Endothelial cell of umbilical vein (primary cell): Measurements from ENCODE around the gene SRGAP3. TPM values are rescaled to one million over a fixed set of nuclear protein-coding genes. Genes with fewer than 3 reads are reported as not detected.

Source experiments
- BruUV-seq: library from RNA; stranded (reverse); fragments of 400-500 nt; replicated peaks from 2 replicates; lab custom pipeline; 2021; lab: Mats Ljungman, UMichigan
- CTCF ChIA-PET: fragments of 300-600, 350-600 bp; sonication (Branson Sonifier 250); formaldehyde crosslinking; loops from one replicate; lab custom pipeline; 2021; ENCODE audit warnings: antibody characterized with exemption, inconsistent platforms; lab: Charles Lee
- POLR2A ChIA-PET: fragments of 300-600, 350-600 bp; sonication (Branson Sonifier 250); formaldehyde crosslinking; loops from one replicate; lab custom pipeline; 2021; ENCODE audit warnings: antibody characterized with exemption, inconsistent platforms; lab: Charles Lee
- DNase-seq: peaks from one replicate; pipeline ENCODE4 v3.0.0-alpha.2; 2011; ENCODE audit warnings: low read depth, low spot score
- FAIRE-seq: peaks from 2 replicates; lab custom pipeline; 2011; peaks lifted over from hg19 to GRCh38; lab: Jason Lieb, UNC
- H2AFZ ChIP-seq: 2 replicates; pipeline ENCODE4 v1.6.0; 2012; ENCODE audit warnings: low read depth, low read length, control low read depth, inconsistent platforms
- H3K27ac ChIP-seq: 2 replicates; pipeline ENCODE4 v1.5.1; 2011; ENCODE audit warnings: low read depth, mild to moderate bottlenecking, control low read depth, low read length, moderate library complexity; ENCODE audit not compliant: insufficient read depth
- H3K27me3 ChIP-seq, 2 experiments: 2 replicates each; pipeline versions ENCODE4 v1.6.0 to v1.6.1; 2011; ENCODE audit warnings: low read length in 2 of 2, mixed read lengths in 1 of 2; ENCODE audit not compliant: control insufficient read depth in 2 of 2, insufficient read depth in 2 of 2
- H3K36me3 ChIP-seq, 2 experiments: 2 replicates in 1 of 2; 3 replicates in 1 of 2; pipeline ENCODE4 v1.5.1; 2011; ENCODE audit warnings: low read length in 2 of 2, mild to moderate bottlenecking in 1 of 2, moderate library complexity in 1 of 2; ENCODE audit not compliant: control insufficient read depth in 2 of 2, insufficient read depth in 2 of 2; ENCODE audit errors: extremely low read depth in 1 of 2
- H3K4me1 ChIP-seq: 3 replicates; pipeline ENCODE4 v1.5.1; 2011; ENCODE audit warnings: mild to moderate bottlenecking, low read length; ENCODE audit not compliant: control insufficient read depth, insufficient read depth; ENCODE audit errors: extremely low read depth
- H3K4me2 ChIP-seq: 2 replicates; pipeline ENCODE4 v1.6.1; 2011; ENCODE audit warnings: low read length, control low read depth, mixed read lengths; ENCODE audit not compliant: insufficient read depth
- H3K4me3 ChIP-seq, 3 experiments: fragments of 200-600 bp in 1 of 3; sonication (generic), shearing (Covaris generic) in 1 of 3; replicated peaks in 1 of 3; 2 replicates each; pipeline ENCODE4 v1.5.1; 2011 to 2016; ENCODE audit warnings: control low read depth in 3 of 3, low read length in 3 of 3, mild to moderate bottlenecking in 2 of 3, inconsistent platforms in 1 of 3, low read depth in 1 of 3, moderate library complexity in 1 of 3; ENCODE audit not compliant: insufficient read depth in 1 of 3
- H3K79me2 ChIP-seq: 2 replicates; pipeline ENCODE4 v1.6.0; 2012; ENCODE audit warnings: low read length, inconsistent platforms; ENCODE audit not compliant: control insufficient read depth, insufficient read depth
- H3K9ac ChIP-seq: replicated peaks from 2 replicates; pipeline ENCODE3; 2011; ENCODE audit warnings: low read length, control low read depth; ENCODE audit not compliant: insufficient read depth; ENCODE audit errors: extremely low read depth
- H3K9me1 ChIP-seq: replicated peaks from 3 replicates; pipeline ENCODE4 v1.6.0; 2011; ENCODE audit warnings: mild to moderate bottlenecking, low read length; ENCODE audit not compliant: control insufficient read depth, insufficient read depth; ENCODE audit errors: extremely low read depth
- H3K9me3 ChIP-seq: replicated peaks from 2 replicates; pipeline ENCODE4 v1.5.1; 2012; ENCODE audit warnings: low read length, inconsistent platforms; ENCODE audit not compliant: control insufficient read depth, insufficient read depth
- H4K20me1 ChIP-seq: replicated peaks from 2 replicates; pipeline ENCODE3; 2011; ENCODE audit warnings: mild to moderate bottlenecking, low read length; ENCODE audit not compliant: control insufficient read depth, insufficient read depth; ENCODE audit errors: extremely low read depth
- EZH2 ChIP-seq: IDR thresholded peaks from 2 replicates; pipeline ENCODE4 v1.6.1; 2012; ENCODE audit warnings: borderline replicate concordance, low read depth, mild to moderate bottlenecking, moderate library complexity, low read length, inconsistent platforms; ENCODE audit not compliant: severe bottlenecking
- FOS ChIP-seq: IDR thresholded peaks from 2 replicates; pipeline ENCODE4 v1.6.1; 2011; ENCODE audit warnings: mild to moderate bottlenecking, low read length, moderate library complexity, borderline replicate concordance; ENCODE audit not compliant: insufficient read depth
- GATA2 ChIP-seq: IDR thresholded peaks from 2 replicates; pipeline ENCODE4 v1.7.0; 2011; ENCODE audit warnings: low read depth, mild to moderate bottlenecking, moderate library complexity, mixed read lengths, low read length; ENCODE audit not compliant: insufficient read length, insufficient read depth
- JUN ChIP-seq: IDR thresholded peaks from 2 replicates; pipeline ENCODE4 v1.6.1; 2011; ENCODE audit warnings: borderline replicate concordance, low read depth; ENCODE audit not compliant: insufficient read length, insufficient read depth
- MYC ChIP-seq: IDR thresholded peaks from one replicate; pipeline ENCODE4 v1.6.1; 2011; ENCODE audit warnings: mild to moderate bottlenecking, low read depth, low read length
- POLR2A ChIP-seq: IDR thresholded peaks from 2 replicates; pipeline ENCODE4 v1.6.1; 2012; ENCODE audit warnings: low read depth, mild to moderate bottlenecking, control low read depth, low read length
- POLR2AphosphoS5 ChIP-seq: IDR thresholded peaks from 2 replicates; pipeline ENCODE4 v1.6.1; 2012; ENCODE audit warnings: low read depth, mild to moderate bottlenecking, control low read depth, low read length, moderate library complexity; ENCODE audit not compliant: insufficient read depth
- dilution Hi-C: fragments of 300-500 bp; cut with MboI; formaldehyde crosslinking; loops from one replicate; pipeline ENCODE4 v1.15.0; 2019; ENCODE audit warnings: low sequenced_read_pairs; ENCODE audit not compliant: extremely low pct_ligation_motif_present
- intact Hi-C: fragments of 100-400 bp; cut with micrococcal nuclease; formaldehyde crosslinking; loops from one replicate; pipeline ENCODE4 v1.10.0; 2022
- polyA plus RNA-seq, 4 experiments: library from polyadenylated mRNA; depleted of rRNA in 3 of 4; stranded (reverse) in 3 of 4; unstranded in 1 of 4; fragments of >200 nt; gene quantifications; 2 replicates each; pipeline versions ENCODE4 v1.2.1 to v1.2.3, GENCODE V29; 2011 to 2012; ENCODE audit warnings: missing spikeins in 1 of 4
- total RNA-seq: library from RNA; stranded (reverse); gene quantifications from 2 replicates; pipeline ENCODE4 v1.2.3, GENCODE V29; 2021
- TF ChIP-seq, protein P1 (sequence below): IDR thresholded peaks from 2 replicates; pipeline ENCODE4 v1.6.1; 2011; ENCODE audit not compliant: insufficient read depth, insufficient read length
- TF ChIP-seq, protein P2 (sequence below), 2 donors: IDR thresholded peaks; 1 replicate in 1 of 2; 2 replicates in 1 of 2; pipeline ENCODE4 v1.5.1; 2011; ENCODE audit warnings: low read length in 2 of 2, mild to moderate bottlenecking in 2 of 2, moderate library complexity in 2 of 2, control low read depth in 1 of 2, inconsistent platforms in 1 of 2, low read depth in 1 of 2; ENCODE audit not compliant: insufficient read depth in 1 of 2; ENCODE audit errors: extremely low read depth in 1 of 2

The SRGAP3 gene
- total and polyA plus RNA-seq, 2 donors (not counting 3 experiments of a cell fraction or from before 2014, with no cell fraction given): 0.06 TPM; not detected in 1

DNA sequence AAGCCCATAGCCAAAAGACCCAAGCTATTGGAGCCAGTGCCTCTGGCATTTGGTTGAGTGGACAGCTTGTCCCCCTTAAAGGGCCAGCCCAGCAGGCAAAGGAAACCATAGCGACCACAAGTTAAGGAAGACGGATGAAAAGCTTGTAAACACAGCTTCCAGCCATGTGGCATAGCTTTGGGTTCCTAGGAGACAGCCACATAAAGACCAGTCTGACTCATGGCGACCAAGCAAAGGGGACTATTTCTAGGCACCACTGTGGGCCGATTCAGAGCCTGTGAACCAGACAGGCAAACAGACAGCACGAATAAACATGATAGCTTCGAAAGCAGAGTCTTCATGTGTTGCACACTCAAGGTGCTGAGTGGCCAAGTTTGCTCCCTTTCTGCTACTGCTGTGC is 30.5 kb upstream of the SRGAP3 start:
- no peaks in the 10 kb centered on the region for H3K9me1 ChIP-seq
- POLR2A ChIA-PET: no interaction called here
- H3K36me3 ChIP-seq: no peaks in the 10 kb centered on the region
- no peak overlapping the region for H3K4me3 ChIP-seq
- no peaks in the 10 kb centered on the region for H3K27me3 ChIP-seq
- BruUV-seq: no TSS peak
- no peaks in the 10 kb centered on the region for H4K20me1 ChIP-seq
- DNase-seq: no peak
- no peaks in the 10 kb centered on the region for H3K9me3 ChIP-seq
- CTCF ChIA-PET: interaction anchor here (1.3 kb wide), 1 partner anchor 22 kb away, joined by 4 read pairs; no protein-coding TSS in a partner anchor
- no peaks in the 10 kb centered on the region for H3K79me2 ChIP-seq
- dilution Hi-C loops: no loop called here
- H3K27ac ChIP-seq: no peak overlapping the region
- no peaks in the 10 kb centered on the region for H3K4me1 ChIP-seq
- H3K4me2 ChIP-seq: no peak overlapping the region
- intact Hi-C loops: no loop called here
- H3K9ac ChIP-seq: no peak overlapping the region
- no peak for FAIRE-seq
- TF ChIP-seq JUN (no peak), GATA2 (no peak), EZH2 (no peak)
- TF ChIP-seq, protein P1, sequence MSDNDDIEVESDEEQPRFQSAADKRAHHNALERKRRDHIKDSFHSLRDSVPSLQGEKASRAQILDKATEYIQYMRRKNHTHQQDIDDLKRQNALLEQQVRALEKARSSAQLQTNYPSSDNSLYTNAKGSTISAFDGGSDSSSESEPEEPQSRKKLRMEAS: no peak
- H2AFZ ChIP-seq: no peak overlapping the region

DNA sequence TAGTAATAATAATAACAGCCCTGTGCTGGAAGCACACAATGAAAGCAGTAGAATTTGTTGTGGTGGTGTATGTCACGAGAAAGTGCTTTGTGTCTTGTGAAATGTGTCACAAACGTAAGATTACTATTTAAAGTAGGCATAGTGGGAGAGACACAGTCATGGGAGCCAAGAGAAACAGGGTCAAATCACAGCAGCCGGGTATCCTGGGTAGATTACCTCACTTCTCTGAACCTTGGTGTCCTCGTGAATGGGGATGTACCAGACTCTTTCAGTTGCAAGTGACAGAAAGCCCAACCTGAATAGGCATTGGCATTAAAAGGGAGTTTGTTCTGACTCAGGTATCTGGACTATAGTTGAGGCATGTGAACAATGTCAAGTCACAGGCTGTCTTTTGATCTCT is 29.1 kb upstream of the SRGAP3 start:
- TF ChIP-seq GATA2 (no peak), POLR2A (no peak), FOS (no peak), MYC (no peak), EZH2 (no peak), POLR2AphosphoS5 (no peak), JUN (no peak)
- TF ChIP-seq, protein P2, sequence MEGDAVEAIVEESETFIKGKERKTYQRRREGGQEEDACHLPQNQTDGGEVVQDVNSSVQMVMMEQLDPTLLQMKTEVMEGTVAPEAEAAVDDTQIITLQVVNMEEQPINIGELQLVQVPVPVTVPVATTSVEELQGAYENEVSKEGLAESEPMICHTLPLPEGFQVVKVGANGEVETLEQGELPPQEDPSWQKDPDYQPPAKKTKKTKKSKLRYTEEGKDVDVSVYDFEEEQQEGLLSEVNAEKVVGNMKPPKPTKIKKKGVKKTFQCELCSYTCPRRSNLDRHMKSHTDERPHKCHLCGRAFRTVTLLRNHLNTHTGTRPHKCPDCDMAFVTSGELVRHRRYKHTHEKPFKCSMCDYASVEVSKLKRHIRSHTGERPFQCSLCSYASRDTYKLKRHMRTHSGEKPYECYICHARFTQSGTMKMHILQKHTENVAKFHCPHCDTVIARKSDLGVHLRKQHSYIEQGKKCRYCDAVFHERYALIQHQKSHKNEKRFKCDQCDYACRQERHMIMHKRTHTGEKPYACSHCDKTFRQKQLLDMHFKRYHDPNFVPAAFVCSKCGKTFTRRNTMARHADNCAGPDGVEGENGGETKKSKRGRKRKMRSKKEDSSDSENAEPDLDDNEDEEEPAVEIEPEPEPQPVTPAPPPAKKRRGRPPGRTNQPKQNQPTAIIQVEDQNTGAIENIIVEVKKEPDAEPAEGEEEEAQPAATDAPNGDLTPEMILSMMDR (IDR thresholded peaks at IDR 0.05; ENCODE audit: extremely low read depth in 1 of 2, insufficient read depth in 1 of 2, low read depth in 1 of 2, low read length in 2 of 2): no peak
- TF ChIP-seq, protein P1: no peak
- H4K20me1 ChIP-seq: no peaks in the 10 kb centered on the region
- no peak overlapping the region for H3K9ac ChIP-seq
- no peak overlapping the region for H2AFZ ChIP-seq
- no peak overlapping the region for H3K27ac ChIP-seq
- intact Hi-C loops (no loop called here), dilution Hi-C loops (no loop called here)
- H3K4me1 ChIP-seq: no peaks in the 10 kb centered on the region
- no TSS peak for BruUV-seq
- POLR2A ChIA-PET: no interaction called here
- no peak overlapping the region for H3K4me2 ChIP-seq
- FAIRE-seq (no peak), DNase-seq (no peak)
- no peaks in the 10 kb centered on the region for H3K9me3 ChIP-seq
- H3K79me2 ChIP-seq: no peaks in the 10 kb centered on the region
- H3K4me3 ChIP-seq: no peak overlapping the region
- no peaks in the 10 kb centered on the region for H3K9me1 ChIP-seq
- H3K36me3 ChIP-seq: no peaks in the 10 kb centered on the region
- no peaks in the 10 kb centered on the region for H3K27me3 ChIP-seq
- CTCF ChIA-PET: no interaction called here
